Measurements from ENCODE around the gene SRSF4.

The SRSF4 gene

GRCh38 chr1:29179641-29180184, 2.0 kb downstream of the SRSF4 start:
- H3K4me3 ChIP-seq (replicated peaks in 1 of 2; ENCODE audit: low read depth in 2 of 2, low read length in 2 of 2), result peak overlapping the region; percentile 97
- DNase-seq (ENCODE audit: low read depth in 2 of 2), result peak; percentile 23 to 66
- TF ChIP-seq CTCF (IDR thresholded peaks at IDR 0.05; ENCODE audit: low read depth, low read length), result no peak

DNA sequence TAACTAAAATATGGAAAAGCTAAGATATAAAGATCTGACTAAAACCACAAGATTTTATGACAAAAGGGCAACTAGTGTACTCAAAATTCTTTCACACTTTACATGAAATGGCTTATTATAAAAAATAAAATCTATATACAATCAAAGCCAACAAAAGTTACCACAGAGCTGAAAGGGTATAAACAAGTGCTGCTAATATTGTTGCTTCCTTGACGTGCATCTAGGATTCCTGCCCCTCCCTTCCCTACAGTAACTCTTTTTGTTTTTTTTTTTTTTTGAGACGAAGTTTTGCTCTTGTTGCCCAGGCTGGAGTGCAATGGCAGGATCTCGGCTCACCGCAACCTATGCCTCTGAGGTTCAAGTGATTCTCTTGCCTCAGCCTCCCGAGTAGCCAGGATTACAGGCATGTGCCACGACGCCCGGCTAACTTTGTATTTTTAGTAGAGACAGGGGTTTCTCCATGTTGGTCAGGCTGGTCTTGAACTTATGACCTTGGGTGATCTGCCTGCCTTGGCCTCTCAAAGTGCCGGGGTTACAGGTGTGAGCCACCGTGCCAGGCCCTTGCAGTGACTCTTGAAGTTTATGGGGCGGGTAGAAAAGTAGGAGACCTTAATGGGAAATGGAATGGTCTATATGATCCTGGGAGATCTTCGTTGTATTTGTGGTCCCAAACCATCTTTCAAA, 4.5 kb downstream of the SRSF4 start:
- TF ChIP-seq CTCF (IDR thresholded peaks at IDR 0.05; ENCODE audit: low read depth, low read length), result no peak
- no peak overlapping the region for H3K4me3 ChIP-seq (replicated peaks in 1 of 2; ENCODE audit: low read depth in 2 of 2, low read length in 2 of 2)
- no peak for DNase-seq (ENCODE audit: low read depth in 2 of 2)

DNA sequence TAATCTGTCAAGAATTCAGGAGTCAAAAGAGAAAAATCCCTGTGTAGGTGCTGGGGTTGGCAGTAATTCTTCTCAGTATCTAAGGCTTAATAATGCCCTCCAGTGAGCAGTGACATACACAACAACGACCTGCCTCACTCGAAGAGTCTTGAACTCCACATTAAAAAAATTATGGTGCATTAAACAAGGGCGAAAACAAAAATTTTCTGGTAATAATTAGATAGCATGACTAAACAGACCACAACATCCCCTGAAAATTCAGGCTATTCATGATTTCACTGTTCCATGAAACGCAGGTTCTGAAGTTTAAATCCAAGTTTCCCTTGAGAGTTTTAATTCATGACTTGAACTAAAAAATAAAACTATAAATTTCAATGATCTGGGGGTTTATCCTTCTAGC, 5.1 kb downstream of the SRSF4 start:
- TF ChIP-seq CTCF (IDR thresholded peaks at IDR 0.05; ENCODE audit: low read depth, low read length), result no peak
- H3K4me3 ChIP-seq (replicated peaks in 1 of 2; ENCODE audit: low read depth in 2 of 2, low read length in 2 of 2), result no peak overlapping the region
- no peak for DNase-seq (ENCODE audit: low read depth in 2 of 2)

DNA sequence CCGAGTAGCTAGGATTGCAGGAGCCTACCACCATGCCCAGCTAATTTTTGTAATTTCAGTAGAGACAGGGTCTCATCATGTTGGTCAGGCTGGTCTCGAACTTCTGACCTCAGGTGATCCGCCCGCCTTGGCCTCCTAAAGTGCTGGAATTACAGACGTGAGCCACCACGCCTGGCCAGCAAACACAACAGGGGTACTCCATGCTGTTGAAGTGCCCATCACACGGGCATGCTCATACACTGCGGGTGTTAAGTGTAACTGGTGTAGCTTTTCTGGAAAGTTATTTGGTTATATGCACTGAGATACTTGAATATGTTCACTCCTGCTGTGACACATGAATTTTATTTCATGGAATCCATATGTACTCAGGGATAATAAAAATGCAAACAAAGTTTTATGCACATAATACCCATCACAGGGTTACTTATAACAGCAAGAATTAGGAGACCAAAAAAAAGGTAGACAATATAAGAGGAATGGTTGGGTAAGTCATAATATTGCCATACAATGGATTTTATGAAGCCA, 9.2 kb downstream of the SRSF4 start:
- no peak for TF ChIP-seq CTCF (IDR thresholded peaks at IDR 0.05; ENCODE audit: low read depth, low read length)
- no peak overlapping the region for H3K4me3 ChIP-seq (replicated peaks in 1 of 2; ENCODE audit: low read depth in 2 of 2, low read length in 2 of 2)
- DNase-seq (ENCODE audit: low read depth in 2 of 2), result no peak

- H3K4me3 ChIP-seq (replicated peaks in 1 of 2; ENCODE audit: low read depth in 2 of 2, low read length in 2 of 2), result no peak overlapping the region
- no peak for DNase-seq (ENCODE audit: low read depth in 2 of 2)
- no peak for TF ChIP-seq CTCF (IDR thresholded peaks at IDR 0.05; ENCODE audit: low read depth, low read length)
These were observed 10.2 kb downstream of the SRSF4 start for GRCh38 chr1:29171521-29171920.

- no peak overlapping the region for H3K4me3 ChIP-seq (replicated peaks in 1 of 2; ENCODE audit: low read depth in 2 of 2, low read length in 2 of 2)
- no peak for TF ChIP-seq CTCF (IDR thresholded peaks at IDR 0.05; ENCODE audit: low read depth, low read length)
- peak; percentile 53 to 72 for DNase-seq (ENCODE audit: low read depth in 2 of 2)
These were observed 10.6 kb downstream of the SRSF4 start for GRCh38 chr1:29171089-29171488.
